Lower lobe of right lung (tissue), 2 donors: Measurements from ENCODE around the gene GPR42. TPM values are rescaled to one million over a fixed set of nuclear protein-coding genes. Genes with fewer than 3 reads are reported as not detected.

Source experiments
- ATAC-seq, 2 donors: fragments of 200-7000 bp; cut with Tn5 transposase; one replicate each; pipeline ENCODE4 v1.9.1; 2020 to 2022; ENCODE audit warnings: mild to moderate bottlenecking in 2 of 2, moderate library complexity in 2 of 2
- DNase-seq: peaks from one replicate; pipeline ENCODE4 v3.0.0-alpha.2; 2020
- H3K27ac ChIP-seq: fragments of 200-600 bp; one replicate; pipeline ENCODE4 v1.8.0; 2022
- H3K27me3 ChIP-seq: fragments of 200-600 bp; one replicate; pipeline ENCODE4 v1.8.0; 2022; ENCODE audit warnings: low read depth
- H3K36me3 ChIP-seq: fragments of 200-600 bp; one replicate; pipeline ENCODE4 v1.8.0; 2022; ENCODE audit warnings: mild to moderate bottlenecking
- H3K4me1 ChIP-seq: fragments of 200-600 bp; one replicate; pipeline ENCODE4 v1.8.0; 2022
- H3K4me3 ChIP-seq: fragments of 200-600 bp; one replicate; pipeline ENCODE4 v1.8.0; 2022; ENCODE audit warnings: mild to moderate bottlenecking
- H3K9me3 ChIP-seq: fragments of 200-600 bp; one replicate; pipeline ENCODE4 v1.8.0; 2022
- CTCF ChIP-seq: fragments of 200-600 bp; IDR thresholded peaks from one replicate; pipeline ENCODE4 v1.8.0; 2022; ENCODE audit warnings: antibody characterized with exemption, mild to moderate bottlenecking
- intact Hi-C: fragments of 100-400 bp; cut with DNase I; formaldehyde crosslinking; loops from one replicate; pipeline ENCODE4 v1.11.0; 2022
- total RNA-seq: library from RNA; stranded (reverse); fragmentation: NEBNext Ultra II Directional; extraction: Animal tissue kit (Norgen Biotek cat#: 25700); gene quantifications from one replicate; pipeline ENCODE4 v1.2.1, GENCODE V29; 2021
- donor health status: DM: no; HTN: yes; CAD: no; lungs with severe emphysema.

GPR42 gene
- total RNA-seq, 1 donor from 2014 or later, result not detected

GRCh38 chr19:35362261-35363000, 8.4 kb upstream of the GPR42 start:
- TF ChIP-seq CTCF, result no peak
- peaks cover 9% of the 10 kb centered on the region for H3K4me1 ChIP-seq
- DNase-seq (no peak), ATAC-seq (no peak)
- H3K27ac ChIP-seq, result no peak overlapping the region
- H3K27me3 ChIP-seq, result peaks cover 15% of the 10 kb centered on the region
- intact Hi-C loops, result no loop called here
- H3K9me3 ChIP-seq, result no peaks in the 10 kb centered on the region
- no peak overlapping the region for H3K4me3 ChIP-seq
- H3K36me3 ChIP-seq, result no peaks in the 10 kb centered on the region

- Histone ChIP-seq H3K4me1 (peaks cover 3% of the 10 kb centered on the region), H3K27ac (no peak overlapping the region), H3K9me3 (no peaks in the 10 kb centered on the region), H3K27me3 (peaks cover 15% of the 10 kb centered on the region), H3K4me3 (no peak overlapping the region), H3K36me3 (no peaks in the 10 kb centered on the region)
- ATAC-seq (no peak), DNase-seq (no peak)
- intact Hi-C loops, result no loop called here
- TF ChIP-seq CTCF, result no peak
These were observed 7.8 kb upstream of the GPR42 start for GRCh38 chr19:35363001-35363590.

GRCh38 chr19:35363711-35364425, 7.0 kb upstream of the GPR42 start:
- no peaks in the 10 kb centered on the region for H3K36me3 ChIP-seq
- H3K4me1 ChIP-seq, result no peaks in the 10 kb centered on the region
- no peak overlapping the region for H3K4me3 ChIP-seq
- no peak for TF ChIP-seq CTCF
- no peaks in the 10 kb centered on the region for H3K9me3 ChIP-seq
- no peak for ATAC-seq
- no peak overlapping the region for H3K27ac ChIP-seq
- no peak for DNase-seq
- peaks cover 15% of the 10 kb centered on the region for H3K27me3 ChIP-seq
- intact Hi-C loops, result no loop called here

- DNase-seq, result no peak
- H3K36me3 ChIP-seq, result no peaks in the 10 kb centered on the region
- H3K4me3 ChIP-seq, result no peak overlapping the region
- peak in 1 of 2 donors; percentile 56 for ATAC-seq
- intact Hi-C loops, result no loop called here
- no peaks in the 10 kb centered on the region for H3K9me3 ChIP-seq
- H3K4me1 ChIP-seq, result no peaks in the 10 kb centered on the region
- TF ChIP-seq CTCF, result no peak
- H3K27ac ChIP-seq, result no peak overlapping the region
- H3K27me3 ChIP-seq, result peaks cover 15% of the 10 kb centered on the region
These were observed 5.6 kb upstream of the GPR42 start for GRCh38 chr19:35365303-35365702.

GRCh38 chr19:35368378-35368777, 2.5 kb upstream of the GPR42 start:
- no peak for TF ChIP-seq CTCF
- no peaks in the 10 kb centered on the region for H3K36me3 ChIP-seq
- H3K9me3 ChIP-seq, result no peaks in the 10 kb centered on the region
- H3K4me3 ChIP-seq, result no peak overlapping the region
- peaks cover 11% of the 10 kb centered on the region for H3K27me3 ChIP-seq
- no peak overlapping the region for H3K27ac ChIP-seq
- DNase-seq, result no peak
- ATAC-seq, result no peak
- intact Hi-C loops, result no loop called here
- no peaks in the 10 kb centered on the region for H3K4me1 ChIP-seq
